Astrocyte (in vitro differentiated cells and primary cell): ENCODE results near the gene SLC25A43. TPM values are rescaled to one million over a fixed set of nuclear protein-coding genes. Genes with fewer than 3 reads are reported as not detected.

Experiments
- DNase-seq: peaks from one replicate; pipeline ENCODE4 v3.0.0-alpha.2; 2010; ENCODE audit warnings: low read depth
- FAIRE-seq: peaks from 2 replicates; lab custom pipeline; 2011; peaks lifted over from hg19 to GRCh38; lab: Jason Lieb, UNC
- H2AFZ ChIP-seq: 2 replicates; pipeline ENCODE4 v1.6.0; 2012; ENCODE audit warnings: low read depth, low read length, inconsistent platforms
- H3K27ac ChIP-seq: 2 replicates; pipeline ENCODE4 v1.5.1; 2011; ENCODE audit warnings: low read depth, low read length, inconsistent platforms
- H3K27me3 ChIP-seq: 2 replicates; pipeline ENCODE4 v1.6.0; 2011; ENCODE audit warnings: low read length, inconsistent platforms; ENCODE audit not compliant: insufficient read depth
- H3K36me3 ChIP-seq: 2 replicates; pipeline ENCODE4 v1.5.1; 2011; ENCODE audit warnings: low read length, inconsistent platforms; ENCODE audit not compliant: insufficient read depth
- H3K4me1 ChIP-seq: 2 replicates; pipeline ENCODE4 v1.5.1; 2011; ENCODE audit warnings: low read length, inconsistent platforms; ENCODE audit not compliant: insufficient read depth
- H3K4me2 ChIP-seq: 2 replicates; pipeline ENCODE4 v1.6.0; 2012; ENCODE audit warnings: low read length, inconsistent platforms
- H3K4me3 ChIP-seq: 2 replicates; pipeline ENCODE4 v1.5.1; 2011; ENCODE audit warnings: low read depth, mild to moderate bottlenecking, low read length, inconsistent platforms; ENCODE audit not compliant: insufficient read depth
- H3K79me2 ChIP-seq: 2 replicates; pipeline ENCODE4 v1.6.0; 2012; ENCODE audit warnings: mild to moderate bottlenecking, low read length, inconsistent platforms; ENCODE audit not compliant: insufficient read depth
- H3K9ac ChIP-seq: 2 replicates; pipeline ENCODE4 v1.6.0; 2012; ENCODE audit warnings: mild to moderate bottlenecking, low read length, inconsistent platforms
- H3K9me3 ChIP-seq: 2 replicates; pipeline ENCODE4 v1.5.1; 2012; ENCODE audit warnings: low read depth, mild to moderate bottlenecking, low read length, inconsistent platforms; ENCODE audit not compliant: insufficient read depth
- H4K20me1 ChIP-seq: 2 replicates; pipeline ENCODE4 v1.6.0; 2012; ENCODE audit warnings: low read length, inconsistent platforms; ENCODE audit not compliant: insufficient read depth
- H3K27ac Mint-ChIP-seq: one replicate; pipeline ENCODE4 v1.8.0; 2021; ENCODE audit warnings: mild to moderate bottlenecking, mixed read lengths; ENCODE audit not compliant: unreplicated experiment
- H3K27me3 Mint-ChIP-seq: one replicate; pipeline ENCODE4 v1.8.0; 2021; ENCODE audit warnings: low read depth, mixed read lengths; ENCODE audit not compliant: unreplicated experiment
- H3K36me3 Mint-ChIP-seq: one replicate; pipeline ENCODE4 v1.8.0; 2021; ENCODE audit warnings: low read depth, mixed read lengths; ENCODE audit not compliant: unreplicated experiment
- H3K4me1 Mint-ChIP-seq: one replicate; pipeline ENCODE4 v1.8.0; 2021; ENCODE audit warnings: low read depth, mixed read lengths; ENCODE audit not compliant: unreplicated experiment
- H3K4me3 Mint-ChIP-seq: one replicate; pipeline ENCODE4 v1.8.0; 2021; ENCODE audit warnings: mild to moderate bottlenecking, moderate library complexity, mixed read lengths; ENCODE audit not compliant: unreplicated experiment
- H3K9me3 Mint-ChIP-seq: one replicate; pipeline ENCODE4 v1.8.0; 2021; ENCODE audit warnings: mild to moderate bottlenecking, mixed read lengths; ENCODE audit not compliant: unreplicated experiment
- EZH2 ChIP-seq: IDR thresholded peaks from 2 replicates; pipeline ENCODE4 v1.6.1; 2012; ENCODE audit warnings: mild to moderate bottlenecking, low read length, inconsistent platforms; ENCODE audit not compliant: insufficient read depth
- total RNA-seq: library from RNA; stranded (reverse); gene quantifications from 2 replicates; pipeline ENCODE4 v1.2.1, GENCODE V29; 2021
- TF ChIP-seq, protein P1 (sequence below): IDR thresholded peaks from 2 replicates; pipeline ENCODE4 v1.5.1; 2011; ENCODE audit warnings: low read depth, mild to moderate bottlenecking, inconsistent platforms, low read length, moderate library complexity; ENCODE audit not compliant: insufficient read depth

Gene SLC25A43
- total RNA-seq, 1 donor from 2014 or later = 11.6 TPM

DNA sequence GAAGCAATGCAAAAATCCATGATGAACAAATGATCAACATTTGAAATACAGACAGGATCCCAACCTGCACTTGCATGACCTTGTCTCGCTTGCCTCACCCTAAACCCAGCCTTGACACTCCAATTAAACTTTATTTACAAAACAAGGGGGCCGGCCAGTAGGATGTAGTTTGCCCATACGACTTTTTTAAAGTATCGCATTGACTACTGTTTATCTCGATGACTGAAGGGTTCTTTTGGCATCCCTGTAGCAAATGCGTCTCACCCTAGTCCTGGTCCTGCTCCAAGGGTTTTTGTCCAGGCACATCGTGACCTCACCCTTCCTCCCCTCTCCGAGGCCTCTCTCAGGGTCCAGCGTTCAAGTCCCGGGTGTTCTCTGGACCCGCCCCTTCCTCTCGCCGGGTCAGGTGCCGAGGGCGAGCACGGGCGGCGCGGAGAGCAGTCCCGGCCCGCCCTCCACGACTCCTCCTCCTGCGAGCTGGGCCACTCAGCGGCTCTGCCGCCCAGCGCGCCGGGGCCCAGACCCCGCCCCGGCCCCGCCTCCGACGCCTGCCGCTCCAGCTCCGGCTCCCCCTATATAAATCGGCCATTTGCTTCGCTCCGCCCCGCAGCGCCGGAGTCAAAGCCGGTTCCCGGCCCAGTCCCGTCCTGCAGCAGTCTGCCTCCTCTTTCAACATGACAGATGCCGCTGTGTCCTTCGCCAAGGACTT lies 68.9 kb downstream of the SLC25A43 start, which contains the start of gene SLC25A5:
SLC25A5 (plus strand) TSS at position 603 of the 709 bp plus-strand sequence; CDS start at position 675, 72 bp downstream.
- FAIRE-seq = no peak
- H3K4me3 ChIP-seq = peak within 1 kb of the TSS; percentile 73
- H3K4me1 ChIP-seq = no peaks in the 10 kb centered on the region
- Mint-ChIP-seq H3K27ac (peak within 1 kb of the TSS; percentile 26), H3K36me3 (peaks cover 3% of the 10 kb centered on the region), H3K4me1 (no peaks in the 10 kb centered on the region), H3K4me3 (peak within 1 kb of the TSS; percentile 87), H3K9me3 (no peaks in the 10 kb centered on the region), H3K27me3 (no peaks in the 10 kb centered on the region)
- no peaks in the 10 kb centered on the region for H3K27me3 ChIP-seq
- peak within 1 kb of the TSS; percentile 73 for H3K27ac ChIP-seq
- peak within 1 kb of the TSS; percentile 75 for H2AFZ ChIP-seq
- H3K79me2 ChIP-seq = peaks cover 13% of the 10 kb centered on the region
- H3K9me3 ChIP-seq = no peaks in the 10 kb centered on the region
- no peak for TF ChIP-seq EZH2
- TF ChIP-seq, protein P1, sequence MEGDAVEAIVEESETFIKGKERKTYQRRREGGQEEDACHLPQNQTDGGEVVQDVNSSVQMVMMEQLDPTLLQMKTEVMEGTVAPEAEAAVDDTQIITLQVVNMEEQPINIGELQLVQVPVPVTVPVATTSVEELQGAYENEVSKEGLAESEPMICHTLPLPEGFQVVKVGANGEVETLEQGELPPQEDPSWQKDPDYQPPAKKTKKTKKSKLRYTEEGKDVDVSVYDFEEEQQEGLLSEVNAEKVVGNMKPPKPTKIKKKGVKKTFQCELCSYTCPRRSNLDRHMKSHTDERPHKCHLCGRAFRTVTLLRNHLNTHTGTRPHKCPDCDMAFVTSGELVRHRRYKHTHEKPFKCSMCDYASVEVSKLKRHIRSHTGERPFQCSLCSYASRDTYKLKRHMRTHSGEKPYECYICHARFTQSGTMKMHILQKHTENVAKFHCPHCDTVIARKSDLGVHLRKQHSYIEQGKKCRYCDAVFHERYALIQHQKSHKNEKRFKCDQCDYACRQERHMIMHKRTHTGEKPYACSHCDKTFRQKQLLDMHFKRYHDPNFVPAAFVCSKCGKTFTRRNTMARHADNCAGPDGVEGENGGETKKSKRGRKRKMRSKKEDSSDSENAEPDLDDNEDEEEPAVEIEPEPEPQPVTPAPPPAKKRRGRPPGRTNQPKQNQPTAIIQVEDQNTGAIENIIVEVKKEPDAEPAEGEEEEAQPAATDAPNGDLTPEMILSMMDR = no peak
- peak within 1 kb of the TSS; percentile 90 for H3K9ac ChIP-seq
- DNase-seq = peak; percentile 51
- peaks cover 13% of the 10 kb centered on the region for H4K20me1 ChIP-seq
- H3K36me3 ChIP-seq = peaks cover 6% of the 10 kb centered on the region
- H3K4me2 ChIP-seq = peak within 1 kb of the TSS; percentile 92

DNA sequence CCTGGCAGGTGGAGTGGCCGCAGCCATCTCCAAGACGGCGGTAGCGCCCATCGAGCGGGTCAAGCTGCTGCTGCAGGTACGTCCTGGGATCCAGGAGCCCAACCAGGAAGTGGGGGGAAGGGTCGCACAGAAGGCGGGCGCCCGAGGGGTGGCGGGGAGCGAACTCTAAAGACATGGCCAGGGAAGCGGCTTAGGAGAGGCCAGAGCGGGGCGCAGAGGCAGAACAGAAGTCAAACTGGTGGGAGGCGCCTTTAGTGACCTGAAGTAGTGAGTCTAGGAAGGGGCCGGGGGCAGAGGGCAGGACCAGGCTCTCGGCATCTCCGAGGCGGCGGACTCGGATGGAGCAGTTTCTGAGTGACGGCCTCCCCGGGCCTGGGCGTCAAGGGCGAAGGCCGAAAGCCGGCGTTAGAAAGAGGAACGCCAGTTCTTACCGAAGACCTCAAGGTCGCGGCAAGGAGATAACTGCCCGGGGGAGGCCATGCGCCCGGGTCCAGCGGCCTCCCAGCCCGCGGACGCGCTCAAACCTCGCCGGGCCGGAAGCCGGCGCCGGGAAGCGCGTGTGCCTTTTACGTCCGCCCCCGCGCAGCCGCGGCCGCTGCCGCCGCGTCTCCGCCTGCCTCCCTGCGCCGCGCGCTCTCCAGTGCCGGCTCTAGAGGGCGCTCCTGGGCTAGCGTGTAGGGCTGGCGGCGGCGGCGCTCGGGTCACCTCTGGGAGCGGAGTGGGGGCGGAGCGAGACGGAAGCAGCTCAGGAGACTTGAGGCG lies 69.6 kb downstream of the SLC25A43 start:
- Mint-ChIP-seq H3K9me3 (no peaks in the 10 kb centered on the region), H3K27ac (peak overlapping the region; percentile 26), H3K36me3 (peaks cover 3% of the 10 kb centered on the region), H3K4me3 (peak overlapping the region; percentile 87), H3K27me3 (no peaks in the 10 kb centered on the region), H3K4me1 (no peaks in the 10 kb centered on the region)
- H3K4me2 ChIP-seq = peak overlapping the region; percentile 92
- H3K36me3 ChIP-seq = peaks cover 6% of the 10 kb centered on the region
- H3K27me3 ChIP-seq = no peaks in the 10 kb centered on the region
- H3K79me2 ChIP-seq = peaks cover 13% of the 10 kb centered on the region
- peaks cover 13% of the 10 kb centered on the region for H4K20me1 ChIP-seq
- DNase-seq (peak; percentile 45), FAIRE-seq (no peak)
- H3K9ac ChIP-seq = peak overlapping the region; percentile 90
- H3K27ac ChIP-seq = peak overlapping the region; percentile 73
- H3K9me3 ChIP-seq = no peaks in the 10 kb centered on the region
- TF ChIP-seq, protein P1 = peak; percentile 21
- no peak for TF ChIP-seq EZH2
- peak overlapping the region; percentile 55 for H2AFZ ChIP-seq
- H3K4me1 ChIP-seq = no peaks in the 10 kb centered on the region
- peak overlapping the region; percentile 73 for H3K4me3 ChIP-seq
